Fibroblast of lung (primary cell): ENCODE results near the gene NEK4.

ENCODE experiments used
- CTCF ChIP-seq, 2 donors: IDR thresholded peaks in 1 of 2; conservative IDR thresholded peaks in 1 of 2; 1 replicate in 1 of 2; 2 replicates in 1 of 2; pipeline ENCODE4 v1.5.1; 2011 to 2012; ENCODE audit warnings: low read length in 2 of 2, control low read depth in 1 of 2, inconsistent platforms in 1 of 2, low read depth in 1 of 2, mild to moderate bottlenecking in 1 of 2
- EZH2 ChIP-seq: IDR thresholded peaks from 2 replicates; pipeline ENCODE4 v1.5.1; 2012; ENCODE audit warnings: low read length, control low read depth, mild to moderate bottlenecking; ENCODE audit errors: missing control alignments

- TF ChIP-seq CTCF (conservative IDR thresholded peaks at IDR 0.05 in 1 of 2, IDR thresholded peaks at IDR 0.05 in 1 of 2; ENCODE audit: low read depth in 1 of 2, low read length in 2 of 2) (no peak), EZH2 (no peak)
Observed at GRCh38 chr3:52705438-52705687, 65.4 kb downstream of the NEK4 start.
